IPS-11a (cell line): Measurements from ENCODE around the gene VPS50.

ENCODE experiments used
- H3K4me3 ChIP-seq: one replicate; pipeline ENCODE4 v1.5.1; 2013; ENCODE audit warnings: low read depth, low read length, control low read depth

VPS50 gene

GRCh38 chr7:93231799-93232672 is at the start of gene VPS50:
Gene VPS50, plus strand, starts transcription at chr7:93232366. Its CDS starts 102 bp downstream, at chr7:93232468.
- peak within 1 kb of the TSS; percentile 68 for H3K4me3 ChIP-seq

- H3K4me3 ChIP-seq, result no peak overlapping the region
Measured at GRCh38 chr7:93185303-93186027, 46.7 kb upstream of the VPS50 start.

GRCh38 chr7:93188870-93189634 is 43.1 kb upstream of the VPS50 start:
- H3K4me3 ChIP-seq, result no peak overlapping the region

GRCh38 chr7:93194386-93194785 is 37.8 kb upstream of the VPS50 start:
- no peak overlapping the region for H3K4me3 ChIP-seq

- H3K4me3 ChIP-seq, result no peak overlapping the region
Measured at GRCh38 chr7:93196336-93196735, 35.8 kb upstream of the VPS50 start.

- no peak overlapping the region for H3K4me3 ChIP-seq
Measured at GRCh38 chr7:93198472-93198871, 33.7 kb upstream of the VPS50 start.

- no peak overlapping the region for H3K4me3 ChIP-seq
Measured at GRCh38 chr7:93202594-93203250, 29.4 kb upstream of the VPS50 start.

- no peak overlapping the region for H3K4me3 ChIP-seq
Measured at GRCh38 chr7:93203496-93203895, 28.7 kb upstream of the VPS50 start.

GRCh38 chr7:93205046-93205445 is 27.1 kb upstream of the VPS50 start:
- no peak overlapping the region for H3K4me3 ChIP-seq

GRCh38 chr7:93211228-93211818 is 20.8 kb upstream of the VPS50 start:
- no peak overlapping the region for H3K4me3 ChIP-seq

GRCh38 chr7:93212881-93213280 is 19.3 kb upstream of the VPS50 start:
- H3K4me3 ChIP-seq, result no peak overlapping the region

- H3K4me3 ChIP-seq, result no peak overlapping the region
Measured at GRCh38 chr7:93218997-93219827, 13.0 kb upstream of the VPS50 start.

- no peak overlapping the region for H3K4me3 ChIP-seq
Measured at GRCh38 chr7:93219868-93220267, 12.3 kb upstream of the VPS50 start.

GRCh38 chr7:93226310-93226709 is 5.9 kb upstream of the VPS50 start, which contains the start of gene HEPACAM2:
Gene HEPACAM2, minus strand, starts transcription at chr7:93226469.
- H3K4me3 ChIP-seq, result no peak within 1 kb of the TSS

GRCh38 chr7:93228302-93228701 is 3.9 kb upstream of the VPS50 start:
- H3K4me3 ChIP-seq, result no peak overlapping the region

- peak overlapping the region; percentile 68 for H3K4me3 ChIP-seq
Measured at GRCh38 chr7:93231259-93231658, 907 bp upstream of the VPS50 start.

GRCh38 chr7:93232673-93233018 is 480 bp downstream of the VPS50 start:
- peak overlapping the region; percentile 68 for H3K4me3 ChIP-seq

GRCh38 chr7:93235541-93235940 is 3.4 kb downstream of the VPS50 start:
- H3K4me3 ChIP-seq, result no peak overlapping the region

- no peak overlapping the region for H3K4me3 ChIP-seq
Measured at GRCh38 chr7:93238131-93238530, 6.0 kb downstream of the VPS50 start.

- H3K4me3 ChIP-seq, result no peak overlapping the region
Measured at GRCh38 chr7:93238748-93239147, 6.6 kb downstream of the VPS50 start.
